ENCODE measurements around the gene TLR7. TPM values are rescaled to one million over a fixed set of nuclear protein-coding genes. Genes with fewer than 3 reads are reported as not detected.

The TLR7 gene
- total and polyA plus RNA-seq, 9 of the 15 experiments (the other 6 are each of a cell fraction or from before 2014, with no cell fraction given), result 0.04 to 0.13 (median 0.07) TPM; not detected in 6

DNA sequence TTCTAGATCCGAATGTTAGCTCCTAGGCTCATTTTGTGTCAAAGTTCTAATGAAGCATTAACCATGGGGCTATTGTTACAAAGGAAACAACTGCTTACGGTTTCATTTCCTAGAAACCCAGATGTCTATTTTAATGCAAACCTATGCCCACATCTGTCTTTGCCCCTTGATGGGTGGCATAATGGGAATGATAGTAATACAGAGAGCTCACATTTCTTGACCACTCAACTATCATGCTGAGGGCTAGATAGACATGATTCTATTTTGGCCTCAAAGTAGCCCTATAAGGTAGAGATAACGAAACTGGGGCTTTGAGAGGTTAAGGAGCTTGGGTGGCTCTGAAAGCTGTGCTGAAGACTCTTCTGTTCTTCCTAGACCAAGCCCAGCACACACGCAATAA lies 1.9 kb downstream of the TLR7 start:
- Histone ChIP-seq H3K4me2 (ENCODE audit: insufficient read depth, low read length) (no peak overlapping the region), H3K9me1 (ENCODE audit: control insufficient read depth, insufficient read depth, low read length) (no peaks in the 10 kb centered on the region), H3K27me3 (ENCODE audit: control insufficient read depth in 2 of 2, insufficient read depth in 2 of 2, low read length in 2 of 2) (peaks cover 0 to 7% of the 10 kb centered on the region in 2 experiments; a peak in 1 of 5 replicates), H3K4me3 (no peak overlapping the region), H3K27ac (ENCODE audit: extremely low read depth, low read depth, low read length) (no peak overlapping the region), H2AFZ (ENCODE audit: low read depth, low read length) (no peak overlapping the region), H3K9me3 (replicated peaks; ENCODE audit: control insufficient read depth, insufficient read depth, low read depth, low read length) (no peaks in the 10 kb centered on the region), H3K4me1 (replicated peaks in 1 of 2; ENCODE audit: control insufficient read depth in 2 of 2, insufficient read depth in 2 of 2, low read length in 2 of 2) (no peaks in the 10 kb centered on the region; a peak in 1 of 5 replicates), H3K36me3 (ENCODE audit: control insufficient read depth, insufficient read depth, low read length) (no peaks in the 10 kb centered on the region), H3K9ac (ENCODE audit: insufficient read depth in 1 of 2, low read depth in 2 of 2, low read length in 2 of 2) (no peak overlapping the region), H4K20me1 (replicated peaks; ENCODE audit: control insufficient read depth, insufficient read depth, low read length) (no peaks in the 10 kb centered on the region), H3K79me2 (ENCODE audit: control insufficient read depth, insufficient read depth, low read length) (no peaks in the 10 kb centered on the region)
- no peak for TF ChIP-seq KAT8 (IDR thresholded peaks at IDR 0.05; ENCODE audit: low read depth)
- no peak for ATAC-seq
- 5% methylated on average over 4 of the region's 4 CpGs for WGBS (ENCODE audit: insufficient coverage, low coverage, missing lambda C conversion rate)
- in situ Hi-C loops (cut with MboI), result no loop called here
- ChIA-PET POLR2A (interaction anchor here (0.6 kb wide), 1 partner anchor 1187 kb away, joined by 3 read pairs; no protein-coding TSS in a partner anchor), CTCF (ENCODE audit: low intra/inter-chr PET ratio) (no interaction called here)
- BruUV-seq (replicated peaks), result no TSS peak
- no peak for DNase-seq (ENCODE audit: extremely low read depth in 1 of 4, low spot score in 3 of 4)
- FAIRE-seq, result no peak
- intact Hi-C loops (cut with micrococcal nuclease), result no loop called here

DNA sequence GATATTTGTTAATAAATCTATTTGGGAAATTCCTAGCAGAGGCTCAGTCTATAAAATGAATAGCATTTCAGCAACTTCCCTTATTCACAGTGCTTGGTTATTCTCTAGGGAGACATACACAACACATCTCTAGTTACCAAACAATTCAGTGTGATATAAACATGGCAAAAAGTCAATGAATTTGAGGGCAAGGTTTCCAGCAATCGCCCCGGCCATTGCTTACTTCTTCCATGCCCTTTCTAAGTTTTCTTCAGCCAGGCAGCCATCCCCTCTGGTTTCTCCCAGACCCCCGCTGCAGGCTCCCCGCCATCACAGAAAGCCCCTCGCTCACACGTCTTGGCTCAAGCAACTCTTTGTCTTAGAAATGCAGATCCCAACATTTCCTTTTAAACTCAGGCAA lies 4.4 kb downstream of the TLR7 start:
- intact Hi-C loops (cut with micrococcal nuclease) (no loop called here), in situ Hi-C loops (cut with MboI) (no loop called here)
- Histone ChIP-seq H4K20me1 (replicated peaks; ENCODE audit: control insufficient read depth, insufficient read depth, low read length) (no peaks in the 10 kb centered on the region), H3K9ac (ENCODE audit: insufficient read depth in 1 of 2, low read depth in 2 of 2, low read length in 2 of 2) (no peak overlapping the region), H3K36me3 (ENCODE audit: control insufficient read depth, insufficient read depth, low read length) (no peaks in the 10 kb centered on the region), H3K4me1 (replicated peaks in 1 of 2; ENCODE audit: control insufficient read depth in 2 of 2, insufficient read depth in 2 of 2, low read length in 2 of 2) (no peaks in the 10 kb centered on the region; a peak in 1 of 5 replicates), H3K27me3 (ENCODE audit: control insufficient read depth in 2 of 2, insufficient read depth in 2 of 2, low read length in 2 of 2) (peaks cover 0 to 7% of the 10 kb centered on the region in 2 experiments; a peak in 1 of 5 replicates), H2AFZ (ENCODE audit: low read depth, low read length) (no peak overlapping the region), H3K9me1 (ENCODE audit: control insufficient read depth, insufficient read depth, low read length) (no peaks in the 10 kb centered on the region), H3K4me3 (no peak overlapping the region), H3K4me2 (ENCODE audit: insufficient read depth, low read length) (no peak overlapping the region), H3K9me3 (replicated peaks; ENCODE audit: control insufficient read depth, insufficient read depth, low read depth, low read length) (no peaks in the 10 kb centered on the region), H3K79me2 (ENCODE audit: control insufficient read depth, insufficient read depth, low read length) (no peaks in the 10 kb centered on the region), H3K27ac (ENCODE audit: extremely low read depth, low read depth, low read length) (no peak overlapping the region)
- ChIA-PET CTCF (ENCODE audit: low intra/inter-chr PET ratio) (no interaction called here), POLR2A (no interaction called here)
- FAIRE-seq, result no peak
- WGBS (ENCODE audit: insufficient coverage, low coverage, missing lambda C conversion rate), result 0% methylated on average over 2 of the region's 6 CpGs
- ATAC-seq, result no peak
- no peak for TF ChIP-seq FOXJ3 (CRISPR knock-in tag; IDR thresholded peaks at IDR 0.05)
- TF ChIP-seq ZBTB33 (CRISPR knock-in tag; IDR thresholded peaks at IDR 0.05), result no peak
- TF ChIP-seq IFI16 (CRISPR knock-in tag; IDR thresholded peaks at IDR 0.05), result no peak
- no peak for TF ChIP-seq FOS (IDR thresholded peaks at IDR 0.05; ENCODE audit: extremely low read depth, insufficient read length)
- TF ChIP-seq RCOR1 (IDR thresholded peaks at IDR 0.05; ENCODE audit: borderline replicate concordance in 1 of 2, low read depth in 2 of 2, low read length in 2 of 2), result no peak
- no peak for TF ChIP-seq TEAD1 (CRISPR knock-in tag; IDR thresholded peaks at IDR 0.05)
- no peak for TF ChIP-seq ZNF431 (CRISPR knock-in tag; IDR thresholded peaks at IDR 0.05)
- TF ChIP-seq SNAPC5 (CRISPR knock-in tag; IDR thresholded peaks at IDR 0.05), result no peak
- TF ChIP-seq RAD21 (CRISPR knock-in tag; conservative IDR thresholded peaks at IDR 0.05 in 1 of 2, IDR thresholded peaks at IDR 0.05 in 1 of 2), result no peak
- TF ChIP-seq U2AF2 (optimal IDR thresholded peaks at IDR 0.05; ENCODE audit: low read depth, low read length), result no peak
- TF ChIP-seq POU5F1 (IDR thresholded peaks at IDR 0.05; ENCODE audit: borderline replicate concordance, low read depth, low read length, partially characterized antibody), result no peak
- TF ChIP-seq POLR3A (IDR thresholded peaks at IDR 0.05; ENCODE audit: borderline replicate concordance, extremely low read depth, insufficient read depth, insufficient read length), result no peak
- TF ChIP-seq XRCC4 (IDR thresholded peaks at IDR 0.05; ENCODE audit: extremely low read depth, insufficient read depth, insufficient read length), result no peak
- no peak for TF ChIP-seq POLR2AphosphoS2 (IDR thresholded peaks at IDR 0.05; ENCODE audit: low read length)
- no TSS peak for BruUV-seq (replicated peaks)
- DNase-seq (ENCODE audit: extremely low read depth in 1 of 4, low spot score in 3 of 4), result no peak
